IPS-20b (cell line): Measurements from ENCODE around the gene C2CD3.
"Not testable (repeated sequence)": the region's sequence is repeated elsewhere in the genome, so short reads cannot be mapped to it uniquely, and the experiment has no call there.

Experiments used
- H3K27ac ChIP-seq: one replicate; pipeline ENCODE4 v1.5.1; 2013; ENCODE audit warnings: low read length
- H3K27me3 ChIP-seq: 2 replicates; pipeline ENCODE4 v1.6.1; 2013; ENCODE audit warnings: mild to moderate bottlenecking, low read length, inconsistent platforms; ENCODE audit not compliant: insufficient read depth
- H3K36me3 ChIP-seq: 2 replicates; pipeline ENCODE4 v1.6.1; 2013; ENCODE audit warnings: low read depth, mild to moderate bottlenecking, inconsistent platforms, low read length, moderate library complexity; ENCODE audit not compliant: insufficient read depth
- H3K4me1 ChIP-seq: 2 replicates; pipeline ENCODE4 v1.6.1; 2013; ENCODE audit warnings: mild to moderate bottlenecking, control low read depth, inconsistent platforms, low read length, moderate library complexity; ENCODE audit not compliant: insufficient read depth
- H3K4me3 ChIP-seq: 2 replicates; pipeline ENCODE4 v1.5.1; 2013; ENCODE audit warnings: mild to moderate bottlenecking, low read length, inconsistent platforms
- H3K9ac ChIP-seq: 2 replicates; pipeline ENCODE4 v1.6.1; 2013; ENCODE audit warnings: low read depth, mild to moderate bottlenecking, inconsistent platforms, low read length, moderate library complexity
- H3K9me3 ChIP-seq: 2 replicates; pipeline ENCODE4 v1.6.1; 2013; ENCODE audit warnings: mild to moderate bottlenecking, low read depth, low read length, inconsistent platforms; ENCODE audit not compliant: insufficient read depth

C2CD3 gene

DNA sequence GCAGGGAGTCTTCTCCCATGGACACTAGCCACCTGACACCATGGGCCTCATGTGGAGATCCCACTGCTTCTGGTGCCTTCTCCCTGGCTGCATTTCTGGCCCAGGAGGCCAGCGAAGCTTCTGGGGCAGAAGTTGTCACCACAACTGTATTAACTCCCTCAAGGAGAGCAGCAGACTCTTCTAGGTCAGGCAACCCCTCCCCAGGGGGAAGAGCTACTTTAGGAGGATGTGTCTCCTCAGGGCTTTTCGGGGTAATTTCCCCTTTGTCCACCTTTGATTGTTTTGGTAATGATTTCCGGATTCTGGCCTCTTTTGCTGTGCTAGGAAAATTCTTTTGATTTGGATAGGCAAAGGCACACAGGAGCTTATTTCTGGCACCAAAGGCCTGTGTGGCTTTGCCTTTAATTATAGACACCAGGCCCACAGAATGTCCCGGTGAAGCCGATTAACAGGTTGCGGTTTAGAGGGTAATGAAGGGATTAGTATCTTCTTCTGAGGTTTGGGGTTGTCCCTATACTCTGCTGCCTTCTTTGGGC lies 179.3 kb downstream of the C2CD3 start:
- Histone ChIP-seq H3K4me3 (no peak overlapping the region), H3K9ac (no peak overlapping the region), H3K27me3 (no peaks in the 10 kb centered on the region), H3K9me3 (no peaks in the 10 kb centered on the region), H3K27ac (no peak overlapping the region), H3K4me1 (no peaks in the 10 kb centered on the region), H3K36me3 (no peaks in the 10 kb centered on the region)

DNA sequence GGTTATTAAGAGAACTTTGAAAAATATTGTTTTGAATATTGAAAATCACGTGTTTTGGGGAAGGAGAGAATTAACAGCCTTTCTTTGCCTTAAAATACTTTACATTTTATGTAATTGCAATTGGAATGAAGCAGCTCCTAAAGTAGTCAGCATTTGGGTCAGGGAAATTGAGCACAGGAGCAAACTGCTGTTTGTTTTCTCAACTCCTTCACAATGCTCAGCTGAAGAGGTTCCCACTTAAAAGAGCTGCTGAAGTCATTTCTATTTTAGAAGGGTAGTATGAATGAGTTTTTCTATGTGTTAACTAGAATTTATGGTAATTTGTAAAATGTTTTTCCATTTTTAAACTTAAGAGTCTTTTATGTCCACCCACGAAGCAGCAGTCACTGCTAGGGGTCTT lies 180.1 kb downstream of the C2CD3 start:
- no peaks in the 10 kb centered on the region for H3K27me3 ChIP-seq
- no peaks in the 10 kb centered on the region for H3K4me1 ChIP-seq
- H3K9me3 ChIP-seq: no peaks in the 10 kb centered on the region
- no peak overlapping the region for H3K9ac ChIP-seq
- H3K27ac ChIP-seq: no peak overlapping the region
- no peak overlapping the region for H3K4me3 ChIP-seq
- H3K36me3 ChIP-seq: no peaks in the 10 kb centered on the region

DNA sequence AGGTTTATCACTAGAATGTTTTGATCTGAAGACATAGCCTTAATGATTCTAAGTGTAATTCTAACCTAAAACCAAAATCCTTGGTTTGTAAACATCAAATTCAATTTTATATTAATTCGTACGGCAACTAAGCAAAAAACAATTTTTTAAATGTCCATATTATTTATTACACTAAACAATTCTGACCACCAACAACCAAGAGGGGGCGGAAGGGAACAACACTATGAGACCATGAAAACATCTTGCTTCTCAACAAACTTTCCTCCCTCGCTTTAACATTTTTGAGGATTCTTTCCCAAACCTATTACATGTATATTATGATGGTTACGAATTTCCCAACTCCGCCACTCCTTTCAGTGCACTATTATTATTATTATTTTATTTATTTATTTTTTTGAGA lies 181.6 kb downstream of the C2CD3 start:
- Histone ChIP-seq H3K9me3 (no peaks in the 10 kb centered on the region), H3K4me3 (no peak overlapping the region), H3K27ac (no peak overlapping the region), H3K9ac (no peak overlapping the region), H3K36me3 (no peaks in the 10 kb centered on the region), H3K27me3 (no peaks in the 10 kb centered on the region), H3K4me1 (peaks cover under 1% of the 10 kb centered on the region; the same call in 1 of the 2 replicates)

DNA sequence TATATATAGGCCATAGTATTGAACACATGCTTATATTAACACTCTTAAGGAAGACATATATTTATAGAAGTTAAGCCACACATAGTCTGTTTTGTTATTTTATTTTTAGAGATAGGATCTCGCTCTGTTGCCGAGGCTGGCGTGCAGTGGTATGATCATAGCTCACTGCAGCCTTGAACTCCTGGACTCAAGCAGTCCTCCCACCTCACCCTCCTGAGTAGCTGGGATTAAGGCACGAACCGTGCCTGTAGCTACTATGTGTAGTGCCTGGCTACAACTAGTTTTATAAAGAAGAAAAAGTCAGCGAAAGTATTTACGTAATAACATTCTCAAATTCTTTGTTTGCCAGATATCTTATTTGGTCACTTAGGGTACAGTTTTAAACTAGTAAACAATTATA lies 182.6 kb downstream of the C2CD3 start:
- no peak overlapping the region for H3K4me3 ChIP-seq
- peaks cover 6% of the 10 kb centered on the region; the same call in 1 of the 2 replicates for H3K4me1 ChIP-seq
- no peaks in the 10 kb centered on the region for H3K9me3 ChIP-seq
- no peaks in the 10 kb centered on the region for H3K27me3 ChIP-seq
- H3K9ac ChIP-seq: no peak overlapping the region
- H3K36me3 ChIP-seq: no peaks in the 10 kb centered on the region
- H3K27ac ChIP-seq: no peak overlapping the region

- peaks cover 17% of the 10 kb centered on the region; the same call in 1 of the 2 replicates for H3K4me1 ChIP-seq
- H3K9me3 ChIP-seq, H3K9ac ChIP-seq, H3K36me3 ChIP-seq, H3K27me3 ChIP-seq, H3K4me3 ChIP-seq, H3K27ac ChIP-seq: not testable (repeated sequence)
Measured at GRCh38 chr11:73985661-73986060, 185.1 kb downstream of the C2CD3 start.

- Histone ChIP-seq H3K9ac (peak overlapping the region; percentile 93; the same call in 1 of the 2 replicates), H3K4me1 (peaks cover 23% of the 10 kb centered on the region; the same call in 1 of the 2 replicates), H3K27me3 (no peaks in the 10 kb centered on the region), H3K27ac (peak overlapping the region; percentile 49), H3K36me3 (peaks cover 24% of the 10 kb centered on the region), H3K4me3 (peak overlapping the region; percentile 98), H3K9me3 (no peaks in the 10 kb centered on the region)
Measured at GRCh38 chr11:73983741-73984538, 186.9 kb downstream of the C2CD3 start.

GRCh38 chr11:73982990-73983740 lies 187.6 kb downstream of the C2CD3 start:
- Histone ChIP-seq H3K27me3 (no peaks in the 10 kb centered on the region), H3K27ac (peak overlapping the region; percentile 77), H3K4me1 (peaks cover 23% of the 10 kb centered on the region; the same call in 1 of the 2 replicates), H3K9me3 (no peaks in the 10 kb centered on the region), H3K4me3 (peak overlapping the region; percentile 98), H3K9ac (peak overlapping the region; percentile 93), H3K36me3 (peaks cover 32% of the 10 kb centered on the region)

DNA sequence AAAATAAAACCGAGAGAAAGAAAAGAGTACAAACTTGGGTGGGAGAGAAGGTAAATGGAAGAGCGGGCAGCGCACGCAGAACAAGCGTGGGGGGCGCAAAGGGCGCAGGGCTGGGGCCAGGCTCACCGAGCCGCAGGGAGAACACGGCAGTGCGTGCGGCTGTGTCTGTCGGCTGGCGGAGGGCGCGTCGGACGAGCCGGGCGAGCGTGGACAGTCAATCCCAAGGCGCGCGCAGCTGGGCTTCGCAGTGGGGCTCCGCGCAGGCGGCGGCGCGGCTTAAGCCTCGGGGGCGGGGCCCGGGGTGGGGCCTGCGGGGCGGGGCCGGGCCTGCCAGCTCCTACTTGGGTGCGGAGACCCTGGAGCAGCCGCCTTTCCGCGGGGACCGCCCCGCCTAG lies 188.2 kb downstream of the C2CD3 start, which contains the start of gene UCP2:
Gene UCP2 (minus strand): TSS at position 249 of the 395 bp plus-strand sequence. CDS start 4,465 bp downstream, outside the sequence.
- peaks cover 23% of the 10 kb centered on the region; the same call in 1 of the 2 replicates for H3K4me1 ChIP-seq

GRCh38 chr11:73981051-73981805 lies 189.6 kb downstream of the C2CD3 start:
- Histone ChIP-seq H3K4me1 (peaks cover 23% of the 10 kb centered on the region; the same call in 1 of the 2 replicates), H3K27me3 (no peaks in the 10 kb centered on the region), H3K9me3 (no peaks in the 10 kb centered on the region), H3K27ac (no peak overlapping the region), H3K4me3 (peak overlapping the region; percentile 98), H3K36me3 (peaks cover 51% of the 10 kb centered on the region), H3K9ac (peak overlapping the region; percentile 83; the same call in 1 of the 2 replicates)

More for the DNA sequence above, 188.2 kb downstream of the C2CD3 start, which contains the start of gene UCP2:
- peak within 1 kb of the TSS; percentile 77 for H3K27ac ChIP-seq
- H3K36me3 ChIP-seq: peaks cover 37% of the 10 kb centered on the region
- H3K27me3 ChIP-seq: no peaks in the 10 kb centered on the region
- H3K4me3 ChIP-seq: peak within 1 kb of the TSS; percentile 98
- H3K9ac ChIP-seq: peak within 1 kb of the TSS; percentile 93
- H3K9me3 ChIP-seq: no peaks in the 10 kb centered on the region

- Histone ChIP-seq H3K4me1 (peaks cover 23% of the 10 kb centered on the region; the same call in 1 of the 2 replicates), H3K27ac (no peak overlapping the region)
Measured at GRCh38 chr11:73980001-73980961, 190.5 kb downstream of the C2CD3 start.

More at GRCh38 chr11:73980001-73980961, 190.5 kb downstream of the C2CD3 start:
- Histone ChIP-seq H3K36me3 (peaks cover 60% of the 10 kb centered on the region), H3K27me3 (no peaks in the 10 kb centered on the region), H3K9me3 (no peaks in the 10 kb centered on the region), H3K4me3 (peak overlapping the region; percentile 98; the same call in 1 of the 2 replicates), H3K9ac (no peak overlapping the region)
